Stimulated activated CD4-positive, alpha-beta T cell treated with anti-CD3 and anti-CD28 coated beads, Interleukin-15, amount 100 ng/mL, for 1 hour (primary cell): Measurements from ENCODE around the gene RPL31.
"Not testable (repeated sequence)": the region's sequence is repeated elsewhere in the genome, so short reads cannot be mapped to it uniquely, and the experiment has no call there.

Source experiments
- DNase-seq, 2 donors: peaks; one replicate each; pipeline ENCODE4 v3.0.0-alpha.2; 2020; ENCODE audit warnings: low read depth in 1 of 2, low spot score in 1 of 2

Gene RPL31

DNA sequence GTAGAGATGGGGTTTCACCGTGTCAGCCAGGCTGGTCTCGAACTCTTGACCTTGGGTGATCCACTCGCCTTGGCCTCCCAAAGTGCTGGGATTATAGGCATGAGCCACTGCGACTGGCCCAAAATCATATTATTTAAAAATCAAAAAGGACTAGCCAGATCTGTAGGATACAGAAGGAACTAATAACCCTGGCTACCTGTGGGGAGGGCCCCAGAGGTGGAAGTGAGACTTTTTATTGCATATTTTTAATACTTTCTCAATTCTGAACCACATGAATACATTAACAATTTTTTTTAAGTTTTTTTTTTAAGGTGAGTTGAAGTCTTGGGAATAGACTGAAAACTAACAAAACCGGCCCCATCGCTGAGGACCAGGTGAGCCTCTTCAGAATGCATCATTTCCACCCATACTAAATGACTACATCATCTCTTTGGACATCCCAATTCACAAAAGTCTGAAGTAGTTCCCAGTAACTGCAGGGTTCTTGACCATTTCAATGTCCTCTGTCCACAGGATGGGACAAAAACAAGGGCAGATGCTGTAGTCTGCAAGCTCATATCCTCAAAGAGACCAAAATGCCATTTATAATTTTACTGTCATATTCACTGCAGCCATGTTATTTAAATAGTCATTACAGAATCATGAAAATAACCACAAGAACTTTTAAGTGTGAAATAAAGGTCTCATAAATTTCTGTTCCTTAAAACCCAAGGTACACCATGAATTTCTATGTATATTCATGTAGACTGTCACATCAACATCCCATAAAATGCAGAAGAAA, 21.4 kb downstream of the RPL31 start:
- DNase-seq: no peak

DNA sequence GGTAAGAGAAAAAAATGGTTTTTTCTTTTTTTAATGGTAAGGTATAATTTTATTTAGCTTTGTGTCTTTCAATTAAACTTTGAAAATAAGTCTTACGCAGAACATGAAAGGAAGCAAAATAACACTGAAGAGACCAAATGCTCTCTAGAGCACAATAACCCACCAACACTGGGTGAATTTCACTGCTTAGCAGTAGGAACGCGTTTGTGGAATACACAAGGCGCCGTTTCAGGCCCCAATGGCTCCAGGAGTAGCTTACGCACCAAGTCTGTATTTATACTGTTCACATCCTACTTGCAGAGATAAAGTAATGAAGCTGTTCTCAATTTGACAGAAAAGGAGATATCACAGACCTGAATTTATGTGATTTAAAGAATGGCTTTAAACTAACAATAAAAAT, 23.5 kb downstream of the RPL31 start:
- no peak for DNase-seq

DNA sequence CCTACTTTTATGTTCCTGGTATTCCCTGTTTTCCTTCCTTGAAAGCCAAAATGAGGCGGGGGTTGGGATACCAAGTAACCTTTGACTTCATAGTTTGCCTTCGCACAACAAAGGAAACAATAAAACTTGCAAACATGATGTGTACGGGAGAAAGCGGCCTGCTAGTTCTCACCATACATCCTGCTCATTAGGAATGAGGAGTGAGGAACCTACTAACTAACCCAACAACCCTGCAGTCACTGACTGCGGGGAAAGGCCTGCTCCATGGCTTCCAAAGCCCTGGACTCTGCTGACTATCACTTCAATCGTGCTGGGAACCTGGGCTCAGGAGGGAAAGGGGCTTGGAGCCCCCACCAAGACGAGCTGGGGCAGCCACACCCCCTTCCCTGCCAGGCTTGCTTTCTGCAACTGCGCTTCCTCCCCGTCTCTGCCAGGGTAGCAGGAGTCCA, 24.2 kb downstream of the RPL31 start:
- no peak for DNase-seq

DNA sequence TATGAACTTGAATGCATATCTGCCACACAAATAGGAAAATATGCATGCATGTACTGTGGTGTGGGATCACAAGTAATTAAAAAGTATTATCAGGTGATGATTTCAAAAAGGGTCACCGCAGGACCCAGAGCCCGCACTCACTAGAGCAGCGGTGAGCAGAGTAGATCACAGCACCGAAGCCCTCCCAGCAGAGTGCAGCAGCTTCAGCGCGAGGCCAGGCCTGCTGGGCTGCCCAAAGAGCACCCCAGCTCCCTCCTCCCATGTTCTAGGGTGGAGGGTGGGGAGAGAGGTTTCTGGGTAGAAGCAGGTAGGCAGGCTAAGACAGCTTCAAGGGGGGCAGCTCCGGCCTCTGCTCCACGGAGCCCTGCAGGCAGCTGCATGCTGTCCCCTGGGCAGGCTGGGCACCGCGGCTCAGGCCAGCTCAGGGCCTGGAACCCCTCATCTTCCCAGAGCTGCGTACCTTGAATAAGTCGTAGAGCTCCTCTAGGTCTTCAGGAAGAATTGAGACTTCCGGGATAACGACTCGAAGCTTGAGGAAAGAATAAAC, 24.9 kb downstream of the RPL31 start:
- DNase-seq: no peak

DNA sequence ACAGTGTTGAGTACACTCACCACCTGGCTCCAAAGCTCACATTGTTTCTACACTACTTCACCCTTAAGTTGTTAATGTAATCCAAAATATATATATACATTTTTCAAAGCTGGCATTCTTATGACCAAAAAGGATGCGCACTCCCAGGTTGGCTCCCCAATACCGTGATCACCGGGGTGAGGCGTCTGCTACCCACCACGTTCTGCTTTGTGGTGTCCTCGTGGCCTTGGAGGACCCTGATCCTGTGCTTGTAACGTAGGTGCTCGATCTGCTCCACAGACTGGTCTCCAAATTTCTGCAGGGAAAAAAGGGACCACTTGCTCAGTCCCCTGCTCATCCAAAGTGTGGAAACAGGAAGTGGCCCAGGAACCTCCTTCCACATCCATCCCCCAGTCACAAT, 25.8 kb downstream of the RPL31 start:
- DNase-seq: no peak

DNA sequence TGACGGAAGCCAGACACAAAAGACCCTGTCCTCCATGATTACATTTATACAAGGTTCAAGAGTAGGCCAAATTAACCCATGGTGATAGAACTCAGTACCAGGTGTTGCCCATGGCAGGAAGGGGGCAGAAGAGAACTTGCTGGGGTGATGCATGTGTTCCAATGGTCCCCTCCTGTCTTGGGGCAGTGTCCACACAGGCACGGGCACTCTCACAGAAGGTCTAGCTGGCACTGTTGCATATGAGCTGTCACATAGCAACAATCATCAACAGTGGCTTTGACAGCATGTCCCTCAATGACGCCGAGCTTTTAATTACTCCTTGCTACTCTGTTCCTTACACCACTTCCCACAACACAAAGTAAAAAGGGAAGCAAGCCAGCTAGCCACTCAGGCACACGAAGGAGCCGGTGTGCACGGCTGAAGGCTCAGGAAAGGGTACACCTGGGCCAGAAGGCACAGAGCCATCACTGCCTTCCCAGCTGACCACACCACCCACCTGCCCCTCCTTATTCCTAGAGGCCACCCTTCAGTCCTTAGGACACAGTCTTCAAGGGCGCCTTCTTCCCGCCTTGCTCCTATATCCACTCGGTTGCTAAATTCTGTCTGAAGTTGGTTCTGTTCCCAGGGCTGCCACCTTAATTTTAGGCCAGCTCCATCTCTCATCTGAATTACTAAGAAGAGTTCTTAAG, 28.9 kb downstream of the RPL31 start:
- no peak for DNase-seq

DNA sequence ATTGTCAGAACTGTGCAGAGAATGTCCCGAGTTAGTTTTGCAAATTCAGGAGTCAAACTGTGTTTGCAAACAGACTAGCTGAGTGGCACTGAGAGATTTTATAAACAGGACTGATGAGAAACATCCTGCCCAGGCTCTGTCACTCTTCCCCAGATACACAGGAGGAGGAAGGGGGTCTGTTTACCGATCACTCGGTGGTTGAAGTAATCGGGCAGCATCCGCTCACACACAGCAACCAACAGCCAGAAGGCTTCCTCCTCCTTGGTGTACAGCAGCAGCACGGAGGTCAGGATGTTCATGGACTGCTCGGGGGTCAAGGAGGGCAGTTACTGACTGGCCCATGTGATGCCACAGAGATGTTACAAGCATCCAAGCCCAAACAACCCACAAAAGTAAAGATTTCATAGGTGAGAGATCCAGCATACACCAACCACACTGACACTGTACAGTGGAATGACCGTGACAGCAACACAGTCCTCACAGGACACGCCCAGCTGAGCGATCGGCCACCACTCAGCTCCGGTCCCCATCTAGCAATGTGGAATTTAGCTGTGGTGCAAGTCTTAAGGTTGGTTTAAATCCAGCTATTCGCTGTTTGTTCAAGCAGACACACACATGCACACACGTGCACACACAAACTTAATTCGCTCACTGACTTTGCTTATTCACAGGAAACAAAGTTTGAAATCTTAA, 30.1 kb downstream of the RPL31 start:
- no peak for DNase-seq

DNA sequence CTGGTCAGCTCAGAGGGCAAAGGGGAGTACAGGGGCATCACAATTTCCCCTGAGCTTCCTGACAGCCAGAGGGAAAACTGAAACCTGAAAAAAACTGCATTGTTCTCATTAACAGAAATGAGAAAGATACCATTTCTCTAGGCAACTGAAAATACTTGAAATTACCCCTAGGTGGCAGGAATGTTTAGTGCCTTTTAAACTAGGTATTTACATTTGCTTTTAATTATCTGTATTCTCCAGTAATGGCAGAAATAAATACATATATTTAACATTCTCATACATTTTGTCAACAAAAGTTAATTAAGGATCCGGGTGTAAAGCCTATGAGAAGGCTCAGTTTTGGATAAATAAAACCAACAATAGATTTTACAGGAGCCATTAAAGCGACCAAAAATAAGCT, 34.5 kb downstream of the RPL31 start:
- DNase-seq: no peak

DNA sequence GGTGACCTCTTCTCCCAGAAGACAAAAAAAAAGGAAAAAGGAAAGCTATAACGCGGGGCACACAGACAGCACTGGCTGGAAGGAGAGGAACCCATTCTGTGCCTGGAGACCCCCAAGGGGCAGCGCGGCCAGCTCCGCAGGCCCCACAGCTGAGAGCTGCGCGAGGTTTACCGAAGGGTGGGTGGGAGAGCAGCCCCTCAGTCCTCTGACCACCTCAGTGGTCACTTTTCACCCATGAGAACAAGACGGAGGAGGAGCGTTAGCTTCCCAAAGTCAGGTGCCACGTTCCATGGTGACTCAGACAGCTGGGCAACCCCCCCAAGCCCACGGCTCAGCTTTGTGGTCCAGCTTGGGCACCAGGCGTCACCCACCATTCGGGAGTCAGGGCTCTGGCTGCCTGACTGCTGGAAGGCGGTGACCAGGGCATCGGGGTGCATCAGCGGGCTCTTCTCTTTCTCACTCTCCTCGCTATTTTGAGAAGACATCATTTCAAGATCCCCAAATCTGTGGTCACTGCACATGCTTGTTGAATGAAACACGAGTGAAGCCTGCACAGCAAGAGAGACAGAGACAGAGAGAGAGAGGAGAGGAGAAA, 35.2 kb downstream of the RPL31 start:
- DNase-seq: no peak

DNA sequence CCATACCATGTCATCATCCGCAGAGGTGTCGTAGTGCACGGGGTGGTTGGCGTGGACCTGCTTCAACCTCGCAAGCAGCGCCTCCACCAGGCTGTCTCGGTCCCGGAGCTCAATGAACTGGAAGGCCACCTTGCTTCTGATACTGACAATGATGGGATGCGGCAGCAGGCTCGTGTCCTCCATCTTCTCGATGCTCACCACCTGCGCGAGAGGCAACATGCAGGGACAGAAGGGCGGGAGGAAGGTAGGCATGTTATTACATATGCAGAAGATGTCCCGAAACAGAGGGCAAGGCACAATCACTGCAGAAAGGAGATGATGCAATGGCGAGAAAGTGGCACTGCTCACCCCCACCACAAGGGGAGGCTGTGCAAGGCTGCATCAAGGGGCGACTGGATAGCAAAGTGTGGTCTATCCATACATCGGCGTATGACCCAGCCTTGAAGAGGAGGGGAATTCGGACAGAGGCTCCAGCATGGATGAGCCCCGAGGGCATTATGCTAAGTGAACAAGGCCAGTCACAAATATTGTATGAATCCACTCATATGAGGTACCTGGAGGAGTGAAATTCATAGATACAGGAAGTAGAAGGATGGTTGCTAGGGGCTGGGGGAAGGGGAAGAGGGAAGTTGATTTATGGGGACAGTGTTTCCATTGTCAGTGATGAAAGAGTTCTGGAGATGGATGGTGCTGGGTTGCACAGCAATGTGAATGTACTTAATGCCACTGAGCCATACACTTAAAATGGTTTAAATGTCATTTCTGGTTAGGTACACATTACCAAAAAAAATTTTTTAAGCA, 36.6 kb downstream of the RPL31 start:
- DNase-seq: no peak

DNA sequence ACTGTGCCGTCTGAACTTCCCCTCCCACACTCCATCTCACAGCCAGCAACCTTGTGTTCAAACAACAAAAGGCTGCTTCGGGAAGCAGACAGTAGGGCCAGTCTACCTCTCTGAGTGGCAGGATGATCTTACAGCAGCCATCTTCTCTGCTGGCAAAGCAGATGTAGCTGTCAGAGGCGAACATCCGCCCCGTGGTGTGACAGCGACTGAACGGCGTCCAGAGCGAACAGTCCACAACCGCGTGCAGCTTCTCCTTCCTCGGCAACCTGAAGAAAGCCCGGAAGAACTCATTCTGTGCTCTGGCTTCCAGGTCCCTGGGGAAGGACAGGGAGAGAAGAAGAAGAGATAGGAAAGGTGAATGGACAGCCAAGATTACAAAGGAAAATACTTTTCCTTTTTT, 38.0 kb downstream of the RPL31 start:
- DNase-seq: no peak

DNA sequence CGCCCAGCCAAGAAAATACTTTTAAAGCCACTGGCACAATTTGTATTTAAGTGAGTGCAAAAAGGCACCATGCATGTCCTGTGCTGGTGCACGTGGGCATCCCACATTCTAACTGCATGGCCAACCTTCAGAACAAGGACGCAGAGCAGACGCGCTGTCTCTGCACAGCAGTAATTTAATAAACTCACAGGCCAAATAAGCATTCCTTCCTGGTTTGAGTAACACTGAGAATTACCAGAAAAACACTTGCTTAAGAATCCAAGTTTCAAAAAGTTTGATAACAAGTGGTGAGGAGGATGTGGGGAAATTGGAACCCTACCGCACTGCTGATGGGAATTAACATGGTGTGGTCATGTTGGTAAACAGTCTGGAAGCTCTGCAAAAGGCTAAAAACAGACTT, 38.7 kb downstream of the RPL31 start:
- DNase-seq: no peak

DNA sequence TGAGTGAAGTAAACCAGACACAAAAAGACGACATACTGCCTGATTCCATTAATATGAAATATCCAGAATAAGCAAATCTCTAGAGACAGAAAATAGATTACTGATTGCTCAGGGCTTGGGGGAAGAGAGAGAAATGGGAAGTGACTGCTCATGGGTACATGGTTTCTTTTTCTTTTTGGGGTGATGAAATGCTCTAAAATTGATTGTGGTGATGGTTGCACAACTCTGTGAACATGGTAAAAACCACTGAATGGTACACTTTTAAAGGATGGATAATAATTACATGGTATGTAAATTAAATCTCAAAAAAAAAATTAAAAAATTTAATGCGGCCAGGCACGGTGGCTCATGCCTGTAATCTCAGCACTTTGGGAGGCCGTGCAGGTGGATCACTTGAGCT, 39.3 kb downstream of the RPL31 start:
- no peak for DNase-seq

DNA sequence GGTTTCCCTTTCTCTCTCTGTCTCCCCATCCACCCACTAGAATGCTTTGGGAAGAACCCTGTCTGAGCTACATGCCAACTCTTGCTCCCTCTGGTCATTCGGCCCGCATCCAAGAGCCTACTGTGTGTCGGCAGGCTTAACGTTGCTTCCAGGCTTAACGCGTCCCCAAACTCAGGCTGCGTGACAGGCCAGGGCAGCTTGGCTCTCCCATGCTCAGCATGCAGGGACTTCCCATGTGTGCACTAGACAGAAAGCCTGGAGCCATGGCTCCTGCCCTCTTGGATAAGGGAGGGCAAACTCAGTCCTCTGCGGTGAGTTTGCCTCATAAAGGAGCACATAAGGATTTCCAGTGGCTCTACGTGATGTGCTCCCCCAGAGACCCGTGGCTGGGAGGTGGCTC, 43.2 kb downstream of the RPL31 start:
- no peak for DNase-seq

DNA sequence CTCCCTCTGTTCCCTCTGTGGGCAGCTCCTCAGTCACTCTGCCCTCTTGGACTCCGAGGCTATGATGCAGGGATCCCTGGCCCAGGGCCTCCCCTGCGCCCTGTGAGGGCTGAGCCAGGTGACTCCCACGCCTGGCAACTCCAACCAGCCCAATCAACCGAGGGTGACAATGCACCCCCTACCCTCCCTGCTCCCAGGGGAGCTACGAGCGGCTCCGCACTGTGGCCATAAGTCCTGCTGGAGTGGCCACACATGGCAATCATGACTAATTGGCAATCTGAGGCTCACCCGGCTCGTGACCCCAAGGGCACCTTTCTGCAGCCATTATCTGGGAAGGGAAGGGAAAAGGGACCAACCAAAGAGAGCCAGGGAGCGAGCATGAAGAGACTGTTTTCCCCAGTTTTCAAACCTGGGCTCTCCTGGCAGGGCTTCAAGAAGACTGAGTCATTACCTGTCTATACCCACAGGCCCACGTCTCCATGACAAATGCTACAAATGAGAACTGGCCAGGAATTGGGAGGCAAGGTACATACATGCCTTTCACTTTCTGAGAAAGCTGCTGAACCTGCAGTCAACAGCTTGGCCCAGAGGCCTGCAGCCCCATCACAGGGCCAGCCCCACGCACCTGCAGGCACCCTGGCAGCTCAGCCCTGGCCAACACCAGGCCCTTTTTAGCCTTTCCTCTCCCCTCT, 45.1 kb downstream of the RPL31 start:
- DNase-seq: no peak

DNA sequence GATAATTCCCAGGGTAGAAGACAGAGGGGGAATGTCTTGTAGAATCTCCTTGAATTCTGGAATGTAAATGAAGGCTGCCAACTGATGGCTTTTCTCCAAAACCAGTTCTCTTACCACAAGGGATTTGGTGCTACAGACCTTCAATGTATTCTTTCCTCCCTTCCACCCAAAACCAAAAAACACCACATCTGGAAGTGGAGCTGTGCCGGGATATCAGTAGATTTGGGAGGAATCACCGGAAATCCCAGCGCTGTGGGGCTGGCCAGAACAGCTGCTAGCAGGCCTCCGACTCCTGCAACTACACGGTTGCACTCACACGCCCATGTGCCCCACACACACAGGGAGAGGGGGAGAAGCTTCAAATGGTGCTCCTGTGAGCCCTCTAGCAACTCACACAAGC, 45.7 kb downstream of the RPL31 start:
- no peak for DNase-seq

DNA sequence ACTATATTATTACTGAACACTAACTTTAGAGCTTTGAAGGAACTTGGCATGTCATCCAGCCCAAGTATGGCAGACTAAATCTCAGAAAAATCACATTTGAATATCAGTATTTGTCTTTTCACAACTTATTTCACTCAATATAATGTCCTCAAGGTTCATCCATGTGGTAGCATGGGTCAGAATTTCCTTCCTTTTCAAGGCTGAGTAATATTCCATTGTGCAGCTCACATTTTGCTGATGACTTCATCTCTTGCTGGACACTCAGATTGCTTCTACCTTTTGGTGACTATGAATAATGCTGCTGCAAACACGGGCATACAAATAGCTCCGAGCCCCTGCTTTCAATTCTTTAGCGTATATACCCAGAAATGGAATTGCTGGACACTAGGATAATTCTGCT, 46.7 kb downstream of the RPL31 start:
- no peak for DNase-seq

DNA sequence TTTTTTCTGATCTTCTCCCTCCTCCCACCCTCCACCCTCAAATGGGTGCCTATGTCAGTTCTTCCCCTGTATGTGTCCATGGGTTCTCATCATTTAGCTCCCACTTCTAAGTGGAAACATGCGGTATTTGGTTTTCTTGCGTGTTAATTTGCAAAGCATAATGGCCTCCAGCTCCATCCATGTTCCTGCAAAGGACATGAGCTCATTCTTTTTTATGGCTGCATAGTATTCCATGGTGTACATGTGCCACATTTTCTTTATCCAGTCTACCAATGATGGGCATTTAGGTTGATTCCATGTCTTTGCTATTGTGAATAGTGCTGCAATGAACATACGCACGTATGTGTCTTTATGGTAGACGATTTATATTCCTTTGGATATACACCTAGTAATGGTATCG, 48.8 kb downstream of the RPL31 start:
- DNase-seq: not testable (repeated sequence)

DNA sequence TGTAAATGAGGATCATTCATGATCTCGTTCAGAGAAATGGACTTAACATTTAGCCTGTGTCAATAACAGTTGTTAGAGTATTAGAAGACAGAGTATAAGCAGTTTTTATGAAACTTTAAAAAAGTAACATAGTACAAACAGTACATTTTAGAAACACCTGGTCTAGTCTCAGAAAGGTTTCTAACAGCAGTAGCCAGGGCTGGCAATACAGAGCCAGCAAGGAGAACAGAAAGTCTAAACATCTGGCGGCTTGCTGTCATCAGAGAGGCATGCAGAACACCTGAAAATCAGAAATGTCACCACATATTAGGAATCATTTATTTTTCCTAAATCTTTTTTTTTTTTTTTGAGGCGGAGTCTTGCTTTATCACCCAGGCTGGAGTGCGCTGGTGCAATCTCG, 50.1 kb downstream of the RPL31 start:
- no peak for DNase-seq

DNA sequence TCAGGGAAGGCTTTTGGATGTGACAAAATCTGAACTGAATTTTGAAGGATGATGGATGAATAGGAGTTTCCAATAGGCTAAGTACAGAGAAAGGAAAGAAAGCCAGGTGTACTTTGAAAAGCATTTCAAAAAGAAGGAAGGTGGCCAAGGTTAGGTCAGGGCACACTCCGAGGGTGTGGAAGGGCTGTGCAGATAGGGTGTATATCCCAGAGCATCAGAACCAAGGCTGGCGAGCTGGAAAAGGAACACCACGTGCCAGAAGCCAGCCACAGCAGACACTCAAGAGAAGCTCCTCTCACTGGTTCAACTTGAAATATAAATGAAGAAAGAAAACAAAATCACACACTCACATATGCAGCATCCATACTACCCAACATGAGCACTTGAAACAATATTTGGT, 51.0 kb downstream of the RPL31 start:
- DNase-seq: no peak
